HepG2 (cell line): ENCODE measurements around the gene PDZK1. TPM values are rescaled to one million over a fixed set of nuclear protein-coding genes. Genes with fewer than 3 reads are reported as not detected.

Experiments used
- ATAC-seq: fragments of 200-7000 bp; cut with Tn5 transposase; 3 replicates; pipeline ENCODE4 v1.9.1; 2020; ENCODE audit warnings: mild to moderate bottlenecking, moderate library complexity
- BruUV-seq: library from RNA; stranded (reverse); fragments of 400-500 nt; replicated peaks from 2 replicates; lab custom pipeline; 2021; lab: Mats Ljungman, UMichigan
- CTCF ChIA-PET: fragments of 300-600 bp; formaldehyde crosslinking; extraction: SDS; loops from one replicate; lab custom pipeline; 2021; ENCODE audit warnings: low total read pairs, inconsistent platforms, low intra/inter-chr PET ratio; lab: Yijun Ruan, JAX
- POLR2A ChIA-PET: fragments of 350-600 bp; sonication (Branson Sonifier 250); formaldehyde crosslinking; loops from one replicate; lab custom pipeline; 2020; ENCODE audit warnings: antibody characterized with exemption, inconsistent platforms; lab: Yijun Ruan, JAX
- DNase-seq: peaks from one replicate; pipeline ENCODE4 v3.0.0-alpha.2; 2015; ENCODE audit warnings: low spot score
- FAIRE-seq: peaks from 3 replicates; lab custom pipeline; 2011; peaks lifted over from hg19 to GRCh38; lab: Jason Lieb, UNC
- H2AFZ ChIP-seq: one replicate; pipeline ENCODE4 v1.6.1; 2011; ENCODE audit warnings: low read length, inconsistent platforms
- H3K27ac ChIP-seq: fragments of 300-600 bp; 3 replicates; pipeline ENCODE4 v1.8.0; 2011; ENCODE audit warnings: mixed run types, mild to moderate bottlenecking, mixed read lengths, low read length, inconsistent platforms; ENCODE audit not compliant: insufficient read depth; ENCODE audit errors: extremely low read length
- H3K27me3 ChIP-seq, 2 experiments: fragments of 200-600 bp in 1 of 2; 2 replicates in 1 of 2; 3 replicates in 1 of 2; pipeline versions ENCODE4 v1.6.0 to v1.8.0; 2011; ENCODE audit warnings: low read length in 2 of 2, mild to moderate bottlenecking in 2 of 2, moderate library complexity in 2 of 2, inconsistent platforms in 1 of 2; ENCODE audit not compliant: insufficient read depth in 2 of 2, control insufficient read depth in 1 of 2
- H3K36me3 ChIP-seq, 2 experiments: fragments of 200-600 bp in 1 of 2; replicated peaks in 1 of 2; 2 replicates in 1 of 2; 3 replicates in 1 of 2; pipeline versions ENCODE4 v1.5.1 to v1.8.0; 2011; ENCODE audit warnings: low read length in 2 of 2, inconsistent platforms in 1 of 2; ENCODE audit not compliant: insufficient read depth in 2 of 2, control insufficient read depth in 1 of 2
- H3K4me1 ChIP-seq: 2 replicates; pipeline ENCODE4 v1.5.1; 2012; ENCODE audit warnings: low read length, inconsistent platforms; ENCODE audit not compliant: insufficient read depth
- H3K4me2 ChIP-seq: 2 replicates; pipeline ENCODE4 v1.6.0; 2011; ENCODE audit warnings: low read depth, low read length, inconsistent platforms
- H3K4me3 ChIP-seq, 3 experiments: fragments of 200-600 bp in 1 of 3; sonication (generic), shearing (Covaris generic) in 1 of 3; replicated peaks in 1 of 3; 2 replicates each; pipeline ENCODE4 v1.5.1; 2011 to 2016; ENCODE audit warnings: low read length in 3 of 3, inconsistent platforms in 2 of 3, low read depth in 2 of 3, mild to moderate bottlenecking in 2 of 3, control low read depth in 1 of 3, mixed read lengths in 1 of 3; ENCODE audit not compliant: insufficient read depth in 1 of 3
- H3K79me2 ChIP-seq: one replicate; pipeline ENCODE4 v1.6.1; 2011; ENCODE audit warnings: low read length, inconsistent platforms; ENCODE audit not compliant: insufficient read depth
- H3K9ac ChIP-seq: 2 replicates; pipeline ENCODE4 v1.6.0; 2011; ENCODE audit warnings: mild to moderate bottlenecking, low read depth, low read length, inconsistent platforms; ENCODE audit not compliant: insufficient read depth
- H3K9me3 ChIP-seq: 2 replicates; pipeline ENCODE4 v1.5.1; 2012; ENCODE audit warnings: mild to moderate bottlenecking, low read length
- H4K20me1 ChIP-seq: 2 replicates; pipeline ENCODE4 v1.6.0; 2011; ENCODE audit warnings: inconsistent platforms, mild to moderate bottlenecking, low read length, moderate library complexity; ENCODE audit not compliant: insufficient read depth
- GABPA ChIP-seq, 2 experiments: IDR thresholded peaks; 2 replicates each; pipeline ENCODE4 v1.6.1; 2011 to 2016; ENCODE audit warnings: low read depth in 2 of 2, low read length in 1 of 2, missing biosample characterization in 1 of 2, missing genetic modification characterization in 1 of 2
- HES4 ChIP-seq: sonication (generic); formaldehyde crosslinking; IDR thresholded peaks from 2 replicates; pipeline ENCODE4 v1.9.0; 2021; ENCODE audit warnings: mild to moderate bottlenecking, missing genetic modification reagents, borderline replicate concordance
- PAX8 ChIP-seq: sonication (generic); formaldehyde crosslinking; IDR thresholded peaks from 2 replicates; pipeline ENCODE4 v1.8.0; 2022; ENCODE audit warnings: mild to moderate bottlenecking, missing genetic modification reagents, borderline replicate concordance
- PITX1 ChIP-seq: sonication (generic); formaldehyde crosslinking; IDR thresholded peaks from 2 replicates; pipeline ENCODE4 v1.5.1; 2020; ENCODE audit warnings: mild to moderate bottlenecking, missing genetic modification reagents
- TOPORS ChIP-seq: sonication (generic); formaldehyde crosslinking; IDR thresholded peaks from 2 replicates; pipeline ENCODE4 v1.8.0; 2023; ENCODE audit warnings: mild to moderate bottlenecking, missing genetic modification reagents
- ZMYM2 ChIP-seq: sonication (generic); formaldehyde crosslinking; IDR thresholded peaks from 2 replicates; pipeline ENCODE4 v1.8.0; 2022; ENCODE audit warnings: mild to moderate bottlenecking, missing genetic modification reagents
- ZNF367 ChIP-seq: sonication (generic); formaldehyde crosslinking; IDR thresholded peaks from 2 replicates; pipeline ENCODE4 v1.4.0; 2020; ENCODE audit warnings: missing genetic modification reagents, borderline replicate concordance
- ZNF672 ChIP-seq: sonication (generic); formaldehyde crosslinking; IDR thresholded peaks from 2 replicates; pipeline ENCODE4 v1.8.1; 2022; ENCODE audit warnings: missing genetic modification reagents
- ZSCAN25 ChIP-seq: sonication (generic); formaldehyde crosslinking; IDR thresholded peaks from 2 replicates; pipeline ENCODE4 v1.8.0; 2022; ENCODE audit warnings: mild to moderate bottlenecking, missing genetic modification reagents
- ZZZ3 ChIP-seq: sonication (generic); formaldehyde crosslinking; IDR thresholded peaks from 2 replicates; pipeline ENCODE4 v1.4.0; 2020; ENCODE audit warnings: missing genetic modification reagents, mild to moderate bottlenecking, borderline replicate concordance
- WGBS: methylation state at CpG from one replicate; pipeline ENCODE4 v1.1.6; 2017; ENCODE audit warnings: low lambda C conversion rate; 5-methylcytosine and 5-hydroxymethylcytosine counted together
- in situ Hi-C: cut with HindIII; loops from 2 replicates; pipeline ENCODE4 v1.10.0; 2017; ENCODE audit warnings: low pct_unique_long_range_greater_than_20kb; ENCODE audit not compliant: extremely low pct_ligation_motif_present
- intact Hi-C: fragments of 100-400 bp; cut with micrococcal nuclease; formaldehyde crosslinking; loops from one replicate; pipeline ENCODE4 v1.10.0; 2022; ENCODE audit not compliant: unreplicated experiment
- polyA plus RNA-seq, 8 experiments: library from polyadenylated mRNA; depleted of rRNA in 3 of 8; stranded (reverse) in 7 of 8; unstranded in 1 of 8; fragments of >200 nt; fragmentation: Illumina TruSeq in 4 of 8; extraction: Trizol in 4 of 8; gene quantifications; 2 replicates each; pipeline versions ENCODE4 v1.2.1 to v1.2.3, GENCODE V29; 2011 to 2016; ENCODE audit warnings: low read depth in 4 of 8, missing spikeins in 1 of 8, mixed read lengths in 1 of 8; ENCODE audit not compliant: insufficient read depth in 1 of 8
- total RNA-seq, 5 experiments: library from RNA; depleted of rRNA; stranded (reverse); fragments of >200 nt; fragmentation: Illumina TruSeq; extraction: Trizol; gene quantifications; 2 replicates each; pipeline ENCODE4 v1.2.3, GENCODE V29; 2016; ENCODE audit warnings: low read depth in 1 of 5
- TF ChIP-seq, protein P1 (sequence below): sonication (generic); formaldehyde crosslinking; IDR thresholded peaks from 2 replicates; pipeline ENCODE4 v1.4.0; 2020; ENCODE audit warnings: missing genetic modification reagents
- TF ChIP-seq, protein P2 (sequence below): sonication (generic); formaldehyde crosslinking; IDR thresholded peaks from 2 replicates; pipeline ENCODE4 v1.8.1; 2023; ENCODE audit warnings: missing genetic modification reagents, inconsistent platforms, borderline replicate concordance

Gene PDZK1
- total and polyA plus RNA-seq, 2 of the 13 experiments (the other 11 are each of a cell fraction or from before 2014, with no cell fraction given): 16.2 to 46.4 TPM

DNA sequence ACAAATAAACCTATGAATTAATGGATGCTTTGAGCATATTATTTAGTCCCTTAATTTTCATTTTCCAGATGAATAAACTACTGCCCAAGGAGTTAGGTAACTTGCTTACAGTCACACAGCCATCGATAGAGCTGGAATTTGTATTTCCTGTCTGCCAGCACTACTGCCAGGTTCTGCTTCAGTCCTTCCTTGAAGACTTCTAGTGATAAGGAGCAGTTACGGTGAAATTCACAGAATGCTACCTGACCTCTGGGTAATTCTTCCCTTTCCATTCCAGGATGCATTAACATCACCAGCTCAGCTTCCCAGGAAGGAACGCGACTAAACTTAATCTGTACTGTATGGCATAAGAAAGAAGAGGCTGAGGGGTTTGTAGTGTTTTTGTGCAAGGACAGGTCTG is 23.3 kb upstream of the PDZK1 start:
- no peak for TF ChIP-seq ZZZ3
- no peak for TF ChIP-seq GABPA (IDR thresholded peaks at IDR 0.05; ENCODE audit: low read depth, low read length)
- no peak for TF ChIP-seq GABPA (CRISPR knock-in tag; IDR thresholded peaks at IDR 0.05; ENCODE audit: low read depth)
- no peak for TF ChIP-seq ZSCAN25 (CRISPR knock-in tag)
- TF ChIP-seq ZNF672 (CRISPR knock-in tag): no peak
- no peak for TF ChIP-seq ZNF367 (CRISPR knock-in tag)
- TF ChIP-seq TOPORS (CRISPR knock-in tag): no peak
- no peak for TF ChIP-seq HES4 (CRISPR knock-in tag)
- TF ChIP-seq PAX8 (CRISPR knock-in tag): no peak
- no peak for TF ChIP-seq PITX1 (CRISPR knock-in tag)
- TF ChIP-seq, protein P1, sequence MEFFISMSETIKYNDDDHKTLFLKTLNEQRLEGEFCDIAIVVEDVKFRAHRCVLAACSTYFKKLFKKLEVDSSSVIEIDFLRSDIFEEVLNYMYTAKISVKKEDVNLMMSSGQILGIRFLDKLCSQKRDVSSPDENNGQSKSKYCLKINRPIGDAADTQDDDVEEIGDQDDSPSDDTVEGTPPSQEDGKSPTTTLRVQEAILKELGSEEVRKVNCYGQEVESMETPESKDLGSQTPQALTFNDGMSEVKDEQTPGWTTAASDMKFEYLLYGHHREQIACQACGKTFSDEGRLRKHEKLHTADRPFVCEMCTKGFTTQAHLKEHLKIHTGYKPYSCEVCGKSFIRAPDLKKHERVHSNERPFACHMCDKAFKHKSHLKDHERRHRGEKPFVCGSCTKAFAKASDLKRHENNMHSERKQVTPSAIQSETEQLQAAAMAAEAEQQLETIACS (CRISPR knock-in tag): no peak
- TF ChIP-seq, protein P2, sequence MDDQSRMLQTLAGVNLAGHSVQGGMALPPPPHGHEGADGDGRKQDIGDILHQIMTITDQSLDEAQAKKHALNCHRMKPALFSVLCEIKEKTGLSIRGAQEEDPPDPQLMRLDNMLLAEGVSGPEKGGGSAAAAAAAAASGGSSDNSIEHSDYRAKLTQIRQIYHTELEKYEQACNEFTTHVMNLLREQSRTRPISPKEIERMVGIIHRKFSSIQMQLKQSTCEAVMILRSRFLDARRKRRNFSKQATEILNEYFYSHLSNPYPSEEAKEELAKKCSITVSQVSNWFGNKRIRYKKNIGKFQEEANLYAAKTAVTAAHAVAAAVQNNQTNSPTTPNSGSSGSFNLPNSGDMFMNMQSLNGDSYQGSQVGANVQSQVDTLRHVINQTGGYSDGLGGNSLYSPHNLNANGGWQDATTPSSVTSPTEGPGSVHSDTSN: no peak
- TF ChIP-seq ZMYM2 (CRISPR knock-in tag): no peak
- Histone ChIP-seq H3K27me3 (no peaks in the 10 kb centered on the region), H3K27ac (peak overlapping the region; percentile 29), H3K9ac (no peak overlapping the region), H4K20me1 (no peaks in the 10 kb centered on the region), H3K36me3 (no peaks in the 10 kb centered on the region), H3K4me2 (no peak overlapping the region), H3K79me2 (no peaks in the 10 kb centered on the region), H2AFZ (no peak overlapping the region), H3K4me3 (no peak overlapping the region), H3K9me3 (no peaks in the 10 kb centered on the region), H3K4me1 (peaks cover 15% of the 10 kb centered on the region)
- DNase-seq (no peak), ATAC-seq (no peak), FAIRE-seq (no peak)
- ChIA-PET POLR2A (no interaction called here), CTCF (no interaction called here)
- 82% methylated on average over 4 of the region's 4 CpGs for WGBS
- in situ Hi-C loops: no loop called here
- BruUV-seq: no TSS peak
- intact Hi-C loops: loop anchor here (10.0 kb wide), 1 partner anchor 94 kb away; the partner anchor contains the start of genes POLR3C and RNF115
